ENCODE data around the gene HNRNPU. TPM values are rescaled to one million over a fixed set of nuclear protein-coding genes. Genes with fewer than 3 reads are reported as not detected.

The HNRNPU gene
- total RNA-seq: 276 and 414 TPM in 2 replicates

GRCh38 chr1:244864253-244865027 is at the start of gene HNRNPU:
HNRNPU (minus strand) TSS chr1:244864543; CDS start chr1:244864307, 236 bp downstream.

DNA sequence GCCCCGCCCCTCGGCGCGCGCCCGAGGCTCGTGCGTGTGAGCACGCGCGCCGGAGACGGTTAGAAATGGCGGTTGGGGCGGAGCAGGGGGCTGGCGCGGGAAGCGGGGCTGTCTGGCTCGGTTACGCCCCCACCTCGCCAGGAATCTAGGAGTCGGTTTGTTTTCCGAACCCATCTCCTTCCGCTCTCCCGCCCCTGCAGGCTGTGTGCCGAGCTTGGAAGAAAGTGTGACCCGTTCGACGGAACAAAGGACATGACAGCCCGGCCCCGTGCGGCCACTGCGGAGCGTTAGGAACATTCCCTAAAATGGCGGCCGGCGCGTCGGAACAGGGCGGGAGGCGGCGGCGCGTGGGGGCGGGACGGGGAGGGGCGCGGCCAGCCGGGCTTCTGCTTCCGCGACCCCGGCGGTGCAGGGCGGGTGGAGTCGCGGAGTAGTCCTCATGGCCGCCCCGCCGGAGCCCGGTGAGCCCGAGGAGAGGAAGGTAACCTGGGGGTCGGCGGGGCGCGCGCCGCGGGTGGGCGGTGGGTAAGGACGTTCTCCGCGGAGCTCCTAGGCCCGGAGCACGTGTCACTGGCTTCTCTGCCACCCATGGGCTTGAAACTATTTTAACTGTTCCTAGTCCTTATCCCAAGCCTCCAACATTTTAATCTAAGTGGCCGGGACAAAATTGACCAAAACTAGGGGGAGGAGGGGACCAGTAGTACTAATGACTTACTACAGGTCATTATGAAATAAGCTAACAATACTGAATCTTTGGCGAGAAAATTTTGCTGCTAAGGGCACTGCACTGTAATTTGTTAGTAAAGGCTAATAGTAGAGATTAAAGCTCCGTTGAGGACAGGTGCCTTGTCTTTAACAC is 28.8 kb downstream of the HNRNPU start, which contains the start of gene COX20:
COX20 (plus strand) TSS at position 383 of the 859 bp plus-strand sequence; CDS start at position 440, 57 bp downstream.

Other genes with a start within 250 kb of the HNRNPU start
- 42.1 TPM in 2 replicates for gene DESI2, start 211.4 kb downstream of the HNRNPU start, total RNA-seq
- gene COX20, start 28.9 kb downstream of the HNRNPU start, total RNA-seq: 13.8 and 14.2 TPM in 2 replicates

Data from smooth muscle cell of bladder (primary cell).